Stimulated activated CD4-positive, alpha-beta T cell treated with anti-CD3 and anti-CD28 coated beads, Interleukin-15, amount 100 ng/mL, for 48 hours (primary cell): Measurements from ENCODE around the gene PTPRC.

ENCODE experiments used
- DNase-seq, 2 donors: peaks; one replicate each; pipeline ENCODE4 v3.0.0-alpha.2; 2020; ENCODE audit warnings: low read depth in 2 of 2

Gene PTPRC

GRCh38 chr1:198701766-198702539 lies 63.1 kb downstream of the PTPRC start:
- DNase-seq, result no peak

GRCh38 chr1:198708761-198709525 lies 70.1 kb downstream of the PTPRC start:
- no peak for DNase-seq

GRCh38 chr1:198711837-198712236 lies 73.0 kb downstream of the PTPRC start:
- DNase-seq, result no peak

- DNase-seq, result no peak
Observed at GRCh38 chr1:198713081-198713480, 74.2 kb downstream of the PTPRC start.

GRCh38 chr1:198714271-198714670 lies 75.4 kb downstream of the PTPRC start:
- no peak for DNase-seq

- no peak for DNase-seq
Observed at GRCh38 chr1:198716051-198716450, 77.2 kb downstream of the PTPRC start.

GRCh38 chr1:198717510-198717909 lies 78.7 kb downstream of the PTPRC start:
- DNase-seq, result no peak

GRCh38 chr1:198723127-198723526 lies 84.3 kb downstream of the PTPRC start:
- no peak for DNase-seq

- no peak for DNase-seq
Observed at GRCh38 chr1:198725090-198725489, 86.2 kb downstream of the PTPRC start.

GRCh38 chr1:198726455-198726854 lies 87.6 kb downstream of the PTPRC start:
- DNase-seq, result no peak

GRCh38 chr1:198729195-198729863 lies 90.5 kb downstream of the PTPRC start:
- DNase-seq, result no peak

GRCh38 chr1:198730952-198731351 lies 92.1 kb downstream of the PTPRC start:
- no peak for DNase-seq

GRCh38 chr1:198734323-198735008 lies 95.6 kb downstream of the PTPRC start:
- DNase-seq, result no peak

GRCh38 chr1:198741744-198742143 lies 102.9 kb downstream of the PTPRC start:
- no peak for DNase-seq

GRCh38 chr1:198747127-198747526 lies 108.3 kb downstream of the PTPRC start:
- DNase-seq, result no peak

- DNase-seq, result no peak
Observed at GRCh38 chr1:198749279-198749678, 110.4 kb downstream of the PTPRC start.

- no peak for DNase-seq
Observed at GRCh38 chr1:198750081-198750480, 111.2 kb downstream of the PTPRC start.

- no peak for DNase-seq
Observed at GRCh38 chr1:198751741-198752140, 112.9 kb downstream of the PTPRC start.

GRCh38 chr1:198754670-198755069 lies 115.8 kb downstream of the PTPRC start:
- DNase-seq, result no peak

GRCh38 chr1:198755715-198756114 lies 116.9 kb downstream of the PTPRC start:
- no peak for DNase-seq

GRCh38 chr1:198756470-198756869 lies 117.6 kb downstream of the PTPRC start:
- DNase-seq, result no peak
